Neural cell (in vitro differentiated cells): ENCODE data around the gene TAF1B.

Source experiments
- EP300 ChIP-seq: fragments of 450-650 bp; conservative IDR thresholded peaks from 2 replicates; pipeline ENCODE4 v1.6.1; 2014; ENCODE audit warnings: antibody characterized with exemption, mild to moderate bottlenecking, moderate library complexity; ENCODE audit not compliant: poor library complexity, severe bottlenecking
- EZH2 ChIP-seq: fragments of 200-600, 300-800 bp; shearing (Covaris generic), sonication (generic); IDR thresholded peaks from 2 replicates; pipeline ENCODE4 v1.6.1; 2014; ENCODE audit warnings: antibody characterized with exemption, low read length, borderline replicate concordance, mild to moderate bottlenecking; ENCODE audit not compliant: insufficient read depth, poor library complexity, severe bottlenecking
- MXI1 ChIP-seq: fragments of 450-650 bp; conservative IDR thresholded peaks from 2 replicates; pipeline ENCODE4 v1.6.1; 2014; ENCODE audit warnings: antibody characterized with exemption, mild to moderate bottlenecking; ENCODE audit not compliant: poor library complexity, severe bottlenecking
- POLR2AphosphoS5 ChIP-seq: IDR thresholded peaks from 2 replicates; pipeline ENCODE4 v1.6.1; 2012
- RAD21 ChIP-seq: fragments of 450-650 bp; conservative IDR thresholded peaks from 2 replicates; pipeline ENCODE4 v1.6.1; 2014; ENCODE audit warnings: antibody characterized with exemption, mild to moderate bottlenecking, moderate library complexity
- SMC3 ChIP-seq: fragments of 450-650 bp; conservative IDR thresholded peaks from 2 replicates; pipeline ENCODE4 v1.6.1; 2014; ENCODE audit warnings: antibody characterized with exemption, mild to moderate bottlenecking, moderate library complexity; ENCODE audit not compliant: poor library complexity
- TAF1 ChIP-seq: IDR thresholded peaks from 2 replicates; pipeline ENCODE4 v1.6.1; 2012; ENCODE audit warnings: low read depth
- TF ChIP-seq, protein P1 (sequence below): fragments of 450-650 bp; IDR thresholded peaks from 2 replicates; pipeline ENCODE4 v1.5.1; 2014; ENCODE audit warnings: antibody characterized with exemption, mild to moderate bottlenecking, moderate library complexity; ENCODE audit not compliant: poor library complexity, severe bottlenecking
- TF ChIP-seq, protein P2 (sequence below): IDR thresholded peaks from 2 replicates; pipeline ENCODE4 v1.6.1; 2012; ENCODE audit warnings: borderline replicate concordance

DNA sequence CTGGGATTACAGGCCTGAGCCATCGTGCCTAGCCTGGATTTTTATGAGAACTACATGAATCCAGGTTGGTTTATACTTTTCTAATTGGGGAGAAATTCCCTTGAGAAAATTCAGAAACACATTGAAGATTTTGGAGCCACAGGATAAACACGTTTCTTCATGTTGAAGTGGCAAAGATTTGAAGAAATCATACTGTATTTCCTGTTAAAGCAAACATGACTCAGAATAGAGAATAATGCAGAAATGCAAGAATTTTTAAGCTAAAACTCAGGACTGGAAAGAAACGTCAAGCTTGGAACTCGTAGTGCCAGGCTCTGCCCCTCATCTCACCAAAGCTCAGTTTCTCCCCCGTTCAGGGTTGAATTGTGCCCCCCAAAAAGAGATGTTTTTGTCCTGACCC is 32.1 kb upstream of the TAF1B start:
- TF ChIP-seq, protein P1, sequence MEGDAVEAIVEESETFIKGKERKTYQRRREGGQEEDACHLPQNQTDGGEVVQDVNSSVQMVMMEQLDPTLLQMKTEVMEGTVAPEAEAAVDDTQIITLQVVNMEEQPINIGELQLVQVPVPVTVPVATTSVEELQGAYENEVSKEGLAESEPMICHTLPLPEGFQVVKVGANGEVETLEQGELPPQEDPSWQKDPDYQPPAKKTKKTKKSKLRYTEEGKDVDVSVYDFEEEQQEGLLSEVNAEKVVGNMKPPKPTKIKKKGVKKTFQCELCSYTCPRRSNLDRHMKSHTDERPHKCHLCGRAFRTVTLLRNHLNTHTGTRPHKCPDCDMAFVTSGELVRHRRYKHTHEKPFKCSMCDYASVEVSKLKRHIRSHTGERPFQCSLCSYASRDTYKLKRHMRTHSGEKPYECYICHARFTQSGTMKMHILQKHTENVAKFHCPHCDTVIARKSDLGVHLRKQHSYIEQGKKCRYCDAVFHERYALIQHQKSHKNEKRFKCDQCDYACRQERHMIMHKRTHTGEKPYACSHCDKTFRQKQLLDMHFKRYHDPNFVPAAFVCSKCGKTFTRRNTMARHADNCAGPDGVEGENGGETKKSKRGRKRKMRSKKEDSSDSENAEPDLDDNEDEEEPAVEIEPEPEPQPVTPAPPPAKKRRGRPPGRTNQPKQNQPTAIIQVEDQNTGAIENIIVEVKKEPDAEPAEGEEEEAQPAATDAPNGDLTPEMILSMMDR: no peak
- TF ChIP-seq RAD21 (no peak), EZH2 (no peak), POLR2AphosphoS5 (no peak), MXI1 (no peak), SMC3 (no peak), TAF1 (no peak), EP300 (no peak)
- TF ChIP-seq, protein P2, sequence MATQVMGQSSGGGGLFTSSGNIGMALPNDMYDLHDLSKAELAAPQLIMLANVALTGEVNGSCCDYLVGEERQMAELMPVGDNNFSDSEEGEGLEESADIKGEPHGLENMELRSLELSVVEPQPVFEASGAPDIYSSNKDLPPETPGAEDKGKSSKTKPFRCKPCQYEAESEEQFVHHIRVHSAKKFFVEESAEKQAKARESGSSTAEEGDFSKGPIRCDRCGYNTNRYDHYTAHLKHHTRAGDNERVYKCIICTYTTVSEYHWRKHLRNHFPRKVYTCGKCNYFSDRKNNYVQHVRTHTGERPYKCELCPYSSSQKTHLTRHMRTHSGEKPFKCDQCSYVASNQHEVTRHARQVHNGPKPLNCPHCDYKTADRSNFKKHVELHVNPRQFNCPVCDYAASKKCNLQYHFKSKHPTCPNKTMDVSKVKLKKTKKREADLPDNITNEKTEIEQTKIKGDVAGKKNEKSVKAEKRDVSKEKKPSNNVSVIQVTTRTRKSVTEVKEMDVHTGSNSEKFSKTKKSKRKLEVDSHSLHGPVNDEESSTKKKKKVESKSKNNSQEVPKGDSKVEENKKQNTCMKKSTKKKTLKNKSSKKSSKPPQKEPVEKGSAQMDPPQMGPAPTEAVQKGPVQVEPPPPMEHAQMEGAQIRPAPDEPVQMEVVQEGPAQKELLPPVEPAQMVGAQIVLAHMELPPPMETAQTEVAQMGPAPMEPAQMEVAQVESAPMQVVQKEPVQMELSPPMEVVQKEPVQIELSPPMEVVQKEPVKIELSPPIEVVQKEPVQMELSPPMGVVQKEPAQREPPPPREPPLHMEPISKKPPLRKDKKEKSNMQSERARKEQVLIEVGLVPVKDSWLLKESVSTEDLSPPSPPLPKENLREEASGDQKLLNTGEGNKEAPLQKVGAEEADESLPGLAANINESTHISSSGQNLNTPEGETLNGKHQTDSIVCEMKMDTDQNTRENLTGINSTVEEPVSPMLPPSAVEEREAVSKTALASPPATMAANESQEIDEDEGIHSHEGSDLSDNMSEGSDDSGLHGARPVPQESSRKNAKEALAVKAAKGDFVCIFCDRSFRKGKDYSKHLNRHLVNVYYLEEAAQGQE: no peak
